ENCODE results near the gene UPB1.
"Not testable (repeated sequence)": the region's sequence is repeated elsewhere in the genome, so short reads cannot be mapped to it uniquely, and the experiment has no call there.

Gene UPB1

GRCh38 chr22:24481641-24482040, 13.5 kb upstream of the UPB1 start:
- DNase-seq (ENCODE audit: low spot score) = no peak

- DNase-seq (ENCODE audit: low spot score) = no peak
Observed at GRCh38 chr22:24482575-24482974, 12.6 kb upstream of the UPB1 start.

- no peak for DNase-seq (ENCODE audit: low spot score)
Observed at GRCh38 chr22:24482998-24483397, 12.1 kb upstream of the UPB1 start.

GRCh38 chr22:24483976-24484545, 11.1 kb upstream of the UPB1 start:
- DNase-seq (ENCODE audit: low spot score) = no peak

DNA sequence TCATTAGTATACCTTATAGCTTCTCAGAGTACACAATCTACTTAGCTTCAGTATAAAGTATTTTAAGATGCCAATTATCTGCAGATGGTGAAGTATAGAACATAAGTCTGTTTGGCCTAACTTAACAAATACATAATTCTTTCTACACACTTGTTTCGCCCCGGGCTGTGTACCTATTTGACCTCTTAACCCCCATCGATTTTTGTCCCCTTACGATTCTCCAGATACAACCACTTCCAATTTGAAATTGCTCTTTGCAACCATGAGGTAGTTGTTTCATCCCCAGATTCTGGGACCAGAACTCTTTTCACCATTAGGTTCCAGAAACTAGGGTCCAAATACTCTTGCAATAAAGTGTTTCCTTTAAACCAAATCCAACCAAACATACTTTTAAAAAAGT, 10.0 kb upstream of the UPB1 start:
- DNase-seq (ENCODE audit: low spot score) = no peak

GRCh38 chr22:24485608-24486007, 9.5 kb upstream of the UPB1 start:
- DNase-seq (ENCODE audit: low spot score) = no peak

- no peak for DNase-seq (ENCODE audit: low spot score)
Observed at GRCh38 chr22:24486501-24486921, 8.6 kb upstream of the UPB1 start.

- no peak for DNase-seq (ENCODE audit: low spot score)
Observed at GRCh38 chr22:24489011-24489410, 6.1 kb upstream of the UPB1 start.

- DNase-seq (ENCODE audit: low spot score) = not testable (repeated sequence)
Observed at GRCh38 chr22:24489434-24489833, 5.7 kb upstream of the UPB1 start.

GRCh38 chr22:24492391-24492790, 2.7 kb upstream of the UPB1 start:
- no peak for DNase-seq (ENCODE audit: low spot score)

DNA sequence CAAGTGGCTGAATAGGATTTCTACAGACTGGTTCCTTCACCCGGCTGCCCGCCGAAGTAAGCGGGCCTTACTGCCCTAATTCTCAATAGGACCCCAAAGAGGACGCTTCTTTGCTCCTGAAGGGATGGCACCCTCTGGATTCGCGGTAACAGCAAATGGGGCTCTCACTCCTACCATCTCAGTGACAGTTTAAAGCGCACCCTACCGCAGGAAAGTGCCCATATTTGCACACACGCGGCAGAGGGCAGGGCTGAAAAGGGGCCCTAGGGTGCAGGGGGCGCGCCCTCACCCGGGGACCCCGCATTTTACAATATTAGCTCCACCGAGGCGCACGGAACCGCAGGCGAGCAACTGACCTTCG, 985 bp upstream of the UPB1 start:
- DNase-seq (ENCODE audit: low spot score) = no peak

DNA sequence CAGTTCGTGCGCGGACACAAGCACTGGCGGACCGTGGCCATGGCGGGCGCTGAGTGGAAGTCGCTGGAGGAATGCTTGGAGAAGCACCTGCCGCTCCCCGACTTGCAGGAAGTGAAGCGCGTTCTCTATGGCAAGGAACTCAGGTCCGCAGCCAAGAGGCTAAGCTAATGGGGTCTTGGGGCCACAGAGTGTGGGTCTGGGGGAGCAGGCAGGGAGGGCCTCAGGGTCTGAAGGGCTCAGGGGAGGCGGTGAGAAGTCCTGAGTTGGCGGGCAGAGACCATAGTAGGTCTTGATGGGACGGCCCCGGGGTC, 188 bp downstream of the UPB1 start:
- DNase-seq (ENCODE audit: low spot score) = no peak

GRCh38 chr22:24496234-24496633, 1.1 kb downstream of the UPB1 start:
- no peak for DNase-seq (ENCODE audit: low spot score)

DNA sequence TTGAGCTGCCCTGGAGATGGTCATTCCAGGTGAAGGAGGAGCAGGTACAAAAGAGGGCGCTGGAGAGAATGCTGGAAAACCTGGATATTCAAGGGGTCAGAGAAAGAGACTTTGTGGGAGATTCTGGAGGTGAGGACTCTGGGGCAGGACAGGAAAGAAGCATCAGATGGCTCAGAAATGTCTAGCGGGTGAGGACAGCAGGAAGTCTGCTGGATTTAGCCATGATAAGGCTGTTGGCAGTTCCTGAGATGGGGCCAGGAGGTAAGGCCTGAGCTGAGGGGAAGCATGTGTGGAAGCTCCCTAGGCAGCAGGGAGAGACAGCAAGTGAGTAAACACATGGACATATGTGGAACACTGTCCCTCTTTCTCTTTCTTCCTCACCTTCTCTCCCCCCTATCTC, 1.5 kb downstream of the UPB1 start:
- DNase-seq (ENCODE audit: low spot score) = no peak

DNA sequence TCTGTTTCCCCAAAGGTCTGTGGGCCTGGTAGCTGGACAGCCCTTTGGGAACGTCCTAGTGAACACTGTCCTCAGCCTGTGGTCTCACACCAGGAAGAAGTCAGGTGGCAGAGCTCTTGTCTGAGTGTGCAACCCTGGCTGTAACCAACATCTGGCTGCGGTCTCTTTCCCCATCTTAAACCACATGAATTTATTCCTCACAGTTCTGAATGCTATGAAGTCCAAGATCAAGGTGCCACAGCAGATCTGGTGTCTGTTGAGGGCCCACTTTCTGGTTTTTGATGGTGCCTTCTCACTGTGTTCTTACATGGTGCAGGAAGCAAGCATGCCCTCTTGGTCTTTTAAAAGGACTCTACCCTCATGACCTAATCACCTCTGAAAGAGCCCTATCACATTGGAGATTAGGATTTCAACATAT, 2.7 kb downstream of the UPB1 start:
- DNase-seq (ENCODE audit: low spot score) = no peak

DNA sequence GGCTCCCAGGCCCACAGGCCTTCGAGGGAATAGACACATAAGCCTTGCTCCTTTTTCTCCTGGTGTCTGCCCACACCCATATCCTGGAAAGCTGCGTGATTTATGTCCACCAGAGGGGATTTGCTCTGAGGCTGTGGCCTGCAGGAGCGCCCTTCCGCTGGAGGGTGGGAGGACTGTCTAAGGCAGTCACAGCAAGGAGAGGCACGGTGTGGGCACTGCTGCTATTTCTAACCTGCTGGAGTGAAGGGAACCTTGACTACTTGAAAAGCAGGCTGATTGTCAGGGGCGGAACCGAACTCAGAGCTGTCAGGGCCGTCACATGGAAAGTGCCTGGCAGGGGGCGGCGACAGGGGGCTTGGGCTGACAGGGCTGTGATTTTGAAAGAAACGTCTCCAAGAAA, 3.7 kb downstream of the UPB1 start:
- no peak for DNase-seq (ENCODE audit: low spot score)

DNA sequence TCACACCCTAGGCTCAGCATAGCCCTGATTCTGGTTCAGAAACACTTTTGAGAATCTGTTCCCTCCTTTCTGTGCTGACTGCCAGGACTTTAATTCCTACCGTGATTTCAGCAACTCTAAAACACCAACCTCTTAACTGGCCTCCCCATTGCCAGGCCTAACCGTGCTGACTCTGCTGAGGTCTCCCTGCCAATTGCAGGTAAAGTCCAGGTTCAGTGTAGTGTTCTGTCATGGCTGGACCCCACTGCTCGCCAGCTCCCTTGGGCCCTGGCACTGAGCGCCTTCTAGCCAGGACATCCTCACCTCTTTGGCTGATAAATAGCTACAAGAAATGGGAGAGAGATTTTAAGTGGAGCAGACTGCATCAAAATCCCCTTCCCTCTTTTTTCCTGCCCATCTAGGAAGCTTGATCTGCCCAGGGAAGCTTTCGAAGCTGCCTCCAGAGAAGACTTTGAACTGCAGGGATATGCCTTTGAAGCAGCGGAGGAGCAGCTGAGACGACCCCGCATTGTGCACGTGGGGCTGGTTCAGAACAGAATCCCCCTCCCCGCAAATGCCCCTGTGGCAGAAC, 4.7 kb downstream of the UPB1 start:
- DNase-seq (ENCODE audit: low spot score) = no peak

DNA sequence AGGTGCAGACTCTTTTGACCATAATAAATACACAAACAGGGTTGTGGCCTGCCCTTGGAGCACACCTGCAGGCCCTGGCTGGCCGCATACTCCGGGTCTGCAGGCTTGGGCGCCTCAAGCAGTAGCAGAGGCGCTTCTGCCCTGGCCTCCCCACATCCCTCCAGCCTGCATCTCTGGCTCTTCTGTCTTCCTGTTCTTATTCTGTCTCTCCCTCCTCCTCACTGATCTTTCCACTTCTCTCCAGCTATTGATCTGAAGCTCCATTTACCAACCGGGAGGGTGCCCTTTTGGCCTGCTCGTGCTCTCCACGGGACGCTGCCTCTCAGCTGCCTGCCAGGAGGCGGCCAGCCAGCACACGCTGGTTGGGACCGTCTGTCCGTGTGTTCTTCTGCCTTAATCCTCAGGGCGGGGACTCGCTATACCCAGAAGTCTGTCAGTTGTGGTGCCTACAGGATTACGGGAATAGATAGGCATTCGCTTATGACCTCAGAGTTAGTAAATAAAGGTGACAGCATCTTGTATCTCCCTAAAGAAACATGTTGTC, 5.2 kb downstream of the UPB1 start:
- DNase-seq (ENCODE audit: low spot score) = no peak

DNA sequence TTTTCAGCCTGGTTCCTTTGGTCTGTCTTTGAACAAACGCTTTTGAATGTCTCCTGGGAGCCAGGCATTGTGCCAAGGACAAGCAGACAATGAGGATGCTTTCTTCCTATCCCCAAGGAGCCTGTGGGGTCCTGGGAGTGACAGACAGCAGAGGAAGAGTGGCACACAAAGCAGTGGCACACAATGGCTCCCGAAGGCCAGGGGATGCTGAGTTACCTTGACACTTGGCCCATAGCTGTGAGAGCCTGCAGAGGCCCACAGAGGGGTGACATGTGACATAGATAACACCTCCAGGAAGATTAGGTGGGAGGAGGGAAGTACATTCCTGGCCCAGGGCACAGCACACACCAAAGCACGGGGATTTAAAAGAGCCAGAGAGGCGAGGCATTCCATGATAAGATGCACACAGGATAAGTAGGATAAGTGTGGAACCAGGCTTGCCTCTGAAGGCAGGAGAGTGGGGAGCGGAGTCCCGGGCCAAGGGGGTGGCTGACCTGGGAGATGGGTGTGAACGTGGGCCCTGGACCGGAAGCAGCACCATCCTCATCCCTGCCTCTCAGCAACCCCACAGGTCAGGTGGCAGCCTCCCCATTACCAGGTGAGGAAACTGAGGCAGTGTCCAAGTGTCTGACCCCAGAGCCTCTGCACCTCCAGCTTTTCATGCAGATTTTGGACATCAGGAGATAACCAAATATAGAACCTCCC, 6.3 kb downstream of the UPB1 start:
- no peak for DNase-seq (ENCODE audit: low spot score)

GRCh38 chr22:24502034-24502433, 6.9 kb downstream of the UPB1 start:
- no peak for DNase-seq (ENCODE audit: low spot score)

DNA sequence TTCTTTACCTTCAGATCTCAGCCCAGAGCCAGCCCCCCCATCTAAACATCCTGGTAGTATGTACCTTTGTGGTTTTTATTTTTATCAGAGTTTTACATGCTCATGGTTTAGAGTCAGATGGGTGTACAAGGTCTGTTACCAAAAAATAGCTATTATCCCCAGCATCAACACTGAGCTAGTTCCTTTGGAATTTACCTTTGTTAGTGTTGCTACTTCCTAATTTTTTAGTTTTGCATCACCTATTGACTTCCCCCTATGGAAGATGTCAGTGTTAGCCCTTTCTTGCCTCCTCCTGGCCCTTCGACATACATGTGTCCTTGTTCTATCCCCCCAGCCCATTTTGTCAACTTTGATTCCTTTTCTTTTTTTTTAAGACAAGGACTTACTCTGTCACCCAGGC, 7.4 kb downstream of the UPB1 start:
- no peak for DNase-seq (ENCODE audit: low spot score)

GRCh38 chr22:24503137-24503842, 8.2 kb downstream of the UPB1 start:
- DNase-seq (ENCODE audit: low spot score) = peak; percentile 16

GRCh38 chr22:24503843-24504338, 8.8 kb downstream of the UPB1 start:
- no peak for DNase-seq (ENCODE audit: low spot score)
